ENCODE results near the gene INKA2.
A peak's percentile ranks its signal among the peaks of the same experiment; 100 is the strongest.

INKA2 gene

DNA sequence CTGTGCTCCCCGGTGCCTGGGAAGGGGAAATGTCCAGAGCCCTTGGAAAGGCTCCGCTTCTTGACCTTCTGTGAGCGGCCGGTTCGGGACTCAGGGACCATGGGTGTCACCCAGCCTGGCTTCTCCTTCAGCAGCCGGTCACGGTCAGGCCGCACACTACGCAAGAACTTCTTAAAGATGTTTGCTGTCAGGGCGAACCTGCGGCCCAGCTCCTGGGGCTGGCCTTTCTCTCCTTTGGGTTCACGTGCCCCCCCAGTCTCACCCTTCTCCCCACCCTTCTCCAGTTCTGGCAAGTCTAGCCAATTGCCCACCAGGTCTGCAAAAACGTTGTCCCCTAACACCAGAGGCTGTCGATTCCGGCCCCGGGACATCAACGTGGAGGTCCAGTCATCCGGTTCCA is 12.1 kb downstream of the INKA2 start:
- H3K27ac ChIP-seq: peak overlapping the region; percentile 54
- no peaks in the 10 kb centered on the region for H3K9me3 ChIP-seq
- TF ChIP-seq, protein P1, sequence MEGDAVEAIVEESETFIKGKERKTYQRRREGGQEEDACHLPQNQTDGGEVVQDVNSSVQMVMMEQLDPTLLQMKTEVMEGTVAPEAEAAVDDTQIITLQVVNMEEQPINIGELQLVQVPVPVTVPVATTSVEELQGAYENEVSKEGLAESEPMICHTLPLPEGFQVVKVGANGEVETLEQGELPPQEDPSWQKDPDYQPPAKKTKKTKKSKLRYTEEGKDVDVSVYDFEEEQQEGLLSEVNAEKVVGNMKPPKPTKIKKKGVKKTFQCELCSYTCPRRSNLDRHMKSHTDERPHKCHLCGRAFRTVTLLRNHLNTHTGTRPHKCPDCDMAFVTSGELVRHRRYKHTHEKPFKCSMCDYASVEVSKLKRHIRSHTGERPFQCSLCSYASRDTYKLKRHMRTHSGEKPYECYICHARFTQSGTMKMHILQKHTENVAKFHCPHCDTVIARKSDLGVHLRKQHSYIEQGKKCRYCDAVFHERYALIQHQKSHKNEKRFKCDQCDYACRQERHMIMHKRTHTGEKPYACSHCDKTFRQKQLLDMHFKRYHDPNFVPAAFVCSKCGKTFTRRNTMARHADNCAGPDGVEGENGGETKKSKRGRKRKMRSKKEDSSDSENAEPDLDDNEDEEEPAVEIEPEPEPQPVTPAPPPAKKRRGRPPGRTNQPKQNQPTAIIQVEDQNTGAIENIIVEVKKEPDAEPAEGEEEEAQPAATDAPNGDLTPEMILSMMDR (IDR thresholded peaks at IDR 0.05): no peak
- no peak overlapping the region for H3K4me3 ChIP-seq (ENCODE audit: low read depth in 1 of 2, low read length in 1 of 2)
- peaks cover 46 to 59% of the 10 kb centered on the region in 2 experiments for H3K4me1 ChIP-seq (ENCODE audit: control insufficient read depth in 1 of 2, insufficient read depth in 1 of 2, low read depth in 1 of 2, low read length in 1 of 2)
- no peaks in the 10 kb centered on the region for H3K27me3 ChIP-seq
- H3K36me3 ChIP-seq: peaks cover 79% of the 10 kb centered on the region

DNA sequence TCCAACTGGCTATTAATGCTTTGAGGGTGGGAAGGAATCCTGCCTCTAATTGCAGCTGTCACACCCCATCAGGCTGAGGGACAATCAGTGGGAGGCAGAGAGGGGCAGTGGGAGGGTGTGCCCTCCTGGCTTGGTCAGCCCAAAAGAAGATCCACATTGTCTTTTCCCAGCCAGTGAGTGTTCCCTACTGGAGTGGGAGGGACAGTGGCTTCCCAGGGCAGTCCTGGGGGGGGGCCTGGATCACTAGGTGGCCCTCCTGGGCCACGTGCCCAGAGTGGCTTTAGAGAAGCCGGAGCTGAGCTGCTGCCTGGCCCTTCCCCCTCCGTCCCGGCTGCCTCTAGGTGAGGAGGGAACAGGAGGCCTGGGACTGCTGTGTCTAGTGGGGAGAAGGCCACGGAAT is 14.0 kb downstream of the INKA2 start:
- Histone ChIP-seq H3K27ac (peak overlapping the region; percentile 90), H3K4me3 (ENCODE audit: low read depth in 1 of 2, low read length in 1 of 2) (no peak overlapping the region), H3K36me3 (peaks cover 65% of the 10 kb centered on the region), H3K9me3 (no peaks in the 10 kb centered on the region), H3K27me3 (no peaks in the 10 kb centered on the region), H3K4me1 (ENCODE audit: control insufficient read depth in 1 of 2, insufficient read depth in 1 of 2, low read depth in 1 of 2, low read length in 1 of 2) (peaks cover 52 to 61% of the 10 kb centered on the region in 2 experiments)
- TF ChIP-seq, protein P1 (IDR thresholded peaks at IDR 0.05): no peak

- H3K4me3 ChIP-seq (ENCODE audit: low read depth in 1 of 2, low read length in 1 of 2): peak overlapping the region in 1 of 2 experiments; percentile 0
- peaks cover 55% of the 10 kb centered on the region for H3K36me3 ChIP-seq
- no peaks in the 10 kb centered on the region for H3K9me3 ChIP-seq
- peak overlapping the region; percentile 90 for H3K27ac ChIP-seq
- peaks cover 58 to 62% of the 10 kb centered on the region in 2 experiments for H3K4me1 ChIP-seq (ENCODE audit: control insufficient read depth in 1 of 2, insufficient read depth in 1 of 2, low read depth in 1 of 2, low read length in 1 of 2)
- TF ChIP-seq, protein P1 (IDR thresholded peaks at IDR 0.05): no peak
- no peaks in the 10 kb centered on the region for H3K27me3 ChIP-seq
Observed at GRCh38 chr1:111723871-111724270, 15.3 kb downstream of the INKA2 start.

DNA sequence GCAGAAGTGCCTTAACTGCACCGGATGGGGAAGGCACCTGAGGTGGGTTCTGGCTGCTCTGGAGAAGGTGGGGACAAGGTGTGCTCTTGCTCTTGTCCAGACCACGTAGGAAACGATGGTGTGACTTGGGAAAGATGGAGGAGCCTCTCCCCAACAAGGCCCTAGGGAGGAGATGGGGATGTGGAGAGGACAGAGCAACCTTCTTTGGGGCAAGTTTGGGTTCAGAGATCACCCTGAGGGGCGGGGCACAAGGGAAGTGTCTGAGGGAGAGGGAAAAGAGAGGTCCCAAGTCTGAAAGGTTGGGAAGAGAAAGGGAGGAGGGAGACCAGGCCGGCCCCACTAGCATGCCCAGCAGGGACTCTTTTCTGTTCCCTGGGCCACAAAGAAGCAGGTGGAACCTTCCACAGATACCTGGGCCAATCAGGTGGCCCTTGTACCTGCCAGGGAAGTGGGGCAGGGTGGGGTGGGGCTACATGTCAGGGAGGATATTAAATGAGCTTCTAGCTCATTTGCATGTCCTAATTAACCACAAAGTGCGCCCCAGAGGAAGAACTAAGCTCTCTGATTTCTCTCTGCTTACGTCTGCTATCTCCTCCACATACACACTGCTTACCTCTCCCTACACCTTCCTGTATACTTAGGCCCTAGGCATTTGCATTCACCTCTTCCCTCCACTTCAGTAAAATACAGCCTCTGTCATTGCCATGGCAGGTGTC is 15.9 kb downstream of the INKA2 start:
- Histone ChIP-seq H3K9me3 (no peaks in the 10 kb centered on the region), H3K27me3 (no peaks in the 10 kb centered on the region), H3K4me3 (ENCODE audit: low read depth in 1 of 2, low read length in 1 of 2) (peak overlapping the region in 1 of 2 experiments; percentile 0), H3K27ac (peak overlapping the region; percentile 90), H3K4me1 (ENCODE audit: control insufficient read depth in 1 of 2, insufficient read depth in 1 of 2, low read depth in 1 of 2, low read length in 1 of 2) (peaks cover 60 to 65% of the 10 kb centered on the region in 2 experiments), H3K36me3 (peaks cover 53% of the 10 kb centered on the region)
- TF ChIP-seq, protein P1 (IDR thresholded peaks at IDR 0.05): no peak

GRCh38 chr1:111720977-111721786 is 18.0 kb downstream of the INKA2 start:
- peak overlapping the region; percentile 22 to 50 for H3K4me3 ChIP-seq (ENCODE audit: low read depth in 1 of 2, low read length in 1 of 2)
- no peaks in the 10 kb centered on the region for H3K9me3 ChIP-seq
- peaks cover 37% of the 10 kb centered on the region for H3K36me3 ChIP-seq
- TF ChIP-seq, protein P1 (IDR thresholded peaks at IDR 0.05): no peak
- H3K27me3 ChIP-seq: no peaks in the 10 kb centered on the region
- H3K4me1 ChIP-seq (ENCODE audit: control insufficient read depth in 1 of 2, insufficient read depth in 1 of 2, low read depth in 1 of 2, low read length in 1 of 2): peaks cover 60 to 65% of the 10 kb centered on the region in 2 experiments
- peak overlapping the region; percentile 90 for H3K27ac ChIP-seq

Data from neutrophil (primary cell).